Measurements from ENCODE around the gene TRIM46. TPM values are rescaled to one million over a fixed set of nuclear protein-coding genes. Genes with fewer than 3 reads are reported as not detected.

Gene TRIM46
- total and polyA plus RNA-seq, 2 of the 13 experiments (the other 11 are each of a cell fraction or from before 2014, with no cell fraction given): 0.04 to 0.09 TPM

GRCh38 chr1:155134880-155135414 lies 38.7 kb upstream of the TRIM46 start (continued):
- peak; percentile 67; the same call in 1 of the 2 replicates for TF ChIP-seq CSRNP1 (CRISPR knock-in tag; IDR thresholded peaks at IDR 0.05)
- TF ChIP-seq ZNF800 (CRISPR knock-in tag; IDR thresholded peaks at IDR 0.05): peak; percentile 95
- TF ChIP-seq KLF16 (CRISPR knock-in tag; IDR thresholded peaks at IDR 0.05): peak in 1 of 2 experiments; percentile 70; a peak in 1 of 4 replicates
- peak; percentile 81; the same call in 1 of the 2 replicates for TF ChIP-seq HMGXB3 (CRISPR knock-in tag; IDR thresholded peaks at IDR 0.05; ENCODE audit: borderline replicate concordance)
- TF ChIP-seq HOXA3 (CRISPR knock-in tag; IDR thresholded peaks at IDR 0.05): peak; percentile 33
- TF ChIP-seq HNF1A (IDR thresholded peaks at IDR 0.05; ENCODE audit: low read depth): 0 out of 2 replicates have a peak, but pooled peaks have one; percentile 28
- no peak for TF ChIP-seq HNF1A (CRISPR knock-in tag; IDR thresholded peaks at IDR 0.05; ENCODE audit: borderline replicate concordance)
- no peak for TF ChIP-seq MAFG (CRISPR knock-in tag; IDR thresholded peaks at IDR 0.05)
- peak; percentile 50; the same call in 1 of the 2 replicates for TF ChIP-seq IRF2 (CRISPR knock-in tag; IDR thresholded peaks at IDR 0.05)
- TF ChIP-seq FOSL2 (CRISPR knock-in tag; IDR thresholded peaks at IDR 0.05): peak; percentile 83
- peak; percentile 95 for TF ChIP-seq TFAP4 (IDR thresholded peaks at IDR 0.05; ENCODE audit: borderline replicate concordance, low read depth)
- TF ChIP-seq ZNF136 (CRISPR knock-in tag; IDR thresholded peaks at IDR 0.05; ENCODE audit: low read depth): no peak
- 0 out of 2 replicates have a peak, but pooled peaks have one; percentile 14 for TF ChIP-seq JUND (CRISPR knock-in tag; IDR thresholded peaks at IDR 0.05)
- no peak for TF ChIP-seq ZNF782 (CRISPR knock-in tag; IDR thresholded peaks at IDR 0.05; ENCODE audit: borderline replicate concordance)
- TF ChIP-seq NR2C2 (CRISPR knock-in tag; IDR thresholded peaks at IDR 0.05; ENCODE audit: borderline replicate concordance): peak; percentile 80
- no peak for TF ChIP-seq U2AF2 (IDR thresholded peaks at IDR 0.05; ENCODE audit: low read depth, low read length)
